OCI-LY7 (cell line): ENCODE measurements around the gene LYRM4.

Source experiments
- CTCF ChIP-seq: fragments of 200-600 bp; sonication (generic); conservative IDR thresholded peaks from 2 replicates; pipeline ENCODE4 v1.5.1; 2014; ENCODE audit warnings: mild to moderate bottlenecking, antibody characterized with exemption, low read length, moderate library complexity, mixed read lengths
- EZH2phosphoT487 ChIP-seq: fragments of 200-600 bp; sonication (generic); IDR thresholded peaks from 2 replicates; pipeline ENCODE4 v1.6.1; 2018; ENCODE audit warnings: low read depth, borderline replicate concordance, mild to moderate bottlenecking, mixed run types, antibody characterized with exemption, low read length, moderate library complexity, mixed read lengths

DNA sequence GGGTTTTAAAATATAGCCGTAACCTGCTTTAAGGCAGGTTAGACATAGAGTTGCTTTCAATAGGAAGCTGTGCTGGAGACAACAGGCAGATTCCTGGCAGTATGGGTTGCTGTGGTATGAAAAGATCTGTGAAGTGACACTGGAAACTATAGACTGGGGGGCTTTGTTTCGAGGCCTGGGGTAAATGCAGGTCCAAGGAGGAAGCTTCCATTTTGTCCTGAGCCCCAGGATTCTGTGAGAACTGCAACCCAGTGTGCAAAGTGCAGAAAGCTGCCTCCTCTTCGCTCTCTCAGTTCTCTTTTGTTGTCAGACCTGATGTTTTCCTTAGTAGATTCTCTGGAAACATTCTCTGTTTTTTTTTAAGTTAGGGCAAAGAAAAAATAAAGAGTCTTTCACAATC is 86.9 kb downstream of the LYRM4 start:
- TF ChIP-seq CTCF: 0 out of 2 replicates have a peak, but pooled peaks have one; percentile 8
- no peak for TF ChIP-seq EZH2phosphoT487
